ENCODE data around the gene ARFRP1. TPM values are rescaled to one million over a fixed set of nuclear protein-coding genes. Genes with fewer than 3 reads are reported as not detected.

The ARFRP1 gene
- total RNA-seq, 8 experiments from 2014 or later = 22.7 to 45.5 (median 35.1) TPM

GRCh38 chr20:63686492-63687321 lies 21.1 kb downstream of the ARFRP1 start:
- WGBS, 10 experiments = 20 to 60% (median 32%) methylated on average over 1 to 22 of the region's 45 CpGs; no CpG with 5 or more reads in 6 of the 10 experiments
- in situ Hi-C loops (cut with MboI; ENCODE audit: low pct_unique_long_range_greater_than_20kb in 2 of 9, low sequenced_read_pairs in 9 of 9, unreplicated experiment in 9 of 9) = no loop called here
- Histone ChIP-seq H3K4me3 (no peak overlapping the region), H3K4me1 (replicated peaks in 1 of 2) (peaks cover 15 to 19% of the 10 kb centered on the region in 2 donors), H3K27ac (peak overlapping the region; percentile 65 to 81)
- peak; percentile 59 to 81 (median 74) for ATAC-seq (replicated peaks in 6 of 8)

GRCh38 chr20:63686094-63686491 lies 21.7 kb downstream of the ARFRP1 start:
- H3K4me1 ChIP-seq (replicated peaks in 1 of 2) = peaks cover 15 to 19% of the 10 kb centered on the region in 2 donors
- in situ Hi-C loops (cut with MboI; ENCODE audit: low pct_unique_long_range_greater_than_20kb in 2 of 9, low sequenced_read_pairs in 9 of 9, unreplicated experiment in 9 of 9) = no loop called here
- peak overlapping the region; percentile 65 to 81 for H3K27ac ChIP-seq
- 70 to 100% (median 96%) methylated on average over 2 to 13 of the region's 24 CpGs; no CpG with 5 or more reads in 6 of the 10 experiments for WGBS, 10 experiments
- H3K4me3 ChIP-seq = no peak overlapping the region
- ATAC-seq (replicated peaks in 6 of 8) = no peak

GRCh38 chr20:63685269-63686026 lies 22.3 kb downstream of the ARFRP1 start:
- H3K4me1 ChIP-seq (replicated peaks in 1 of 2) = peaks cover 15 to 19% of the 10 kb centered on the region in 2 donors
- H3K27ac ChIP-seq = no peak overlapping the region
- H3K4me3 ChIP-seq = no peak overlapping the region
- no peak for ATAC-seq (replicated peaks in 6 of 8)
- in situ Hi-C loops (cut with MboI; ENCODE audit: low pct_unique_long_range_greater_than_20kb in 2 of 9, low sequenced_read_pairs in 9 of 9, unreplicated experiment in 9 of 9) = no loop called here
- WGBS, 10 experiments = 80 to 100% (median 92%) methylated on average over 1 to 2 of the region's 21 CpGs; no CpG with 5 or more reads in 6 of the 10 experiments

- Histone ChIP-seq H3K4me3 (no peak overlapping the region), H3K4me1 (replicated peaks in 1 of 2) (peaks cover 15 to 16% of the 10 kb centered on the region in 2 donors), H3K27ac (no peak overlapping the region)
- ATAC-seq (replicated peaks in 6 of 8) = peak in 4 of 8 experiments; percentile 7 to 63 (median 53)
- in situ Hi-C loops (cut with MboI; ENCODE audit: low pct_unique_long_range_greater_than_20kb in 2 of 9, low sequenced_read_pairs in 9 of 9, unreplicated experiment in 9 of 9) = no loop called here
- WGBS, 10 experiments = 21 to 92% (median 86%) methylated on average over 2 to 13 of the region's 22 CpGs; no CpG with 5 or more reads in 4 of the 10 experiments
Observed at GRCh38 chr20:63682384-63683139, 25.2 kb downstream of the ARFRP1 start.

- in situ Hi-C loops (cut with MboI; ENCODE audit: low pct_unique_long_range_greater_than_20kb in 2 of 9, low sequenced_read_pairs in 9 of 9, unreplicated experiment in 9 of 9) = no loop called here
- 50% methylated on average over 2 of the region's 13 CpGs; no CpG with 5 or more reads in 9 of the 10 experiments for WGBS, 10 experiments
- peak in 2 of 8 experiments; percentile 1 to 3 for ATAC-seq (replicated peaks in 6 of 8)
- peaks cover 6 to 7% of the 10 kb centered on the region in 2 donors for H3K4me1 ChIP-seq (replicated peaks in 1 of 2)
- no peak overlapping the region for H3K4me3 ChIP-seq
- H3K27ac ChIP-seq = no peak overlapping the region
Observed at GRCh38 chr20:63681609-63682142, 26.1 kb downstream of the ARFRP1 start.

- WGBS, 10 experiments = 93 to 100% methylated on average over 2 to 8 of the region's 23 CpGs; no CpG with 5 or more reads in 8 of the 10 experiments
- Histone ChIP-seq H3K27ac (no peak overlapping the region), H3K4me1 (replicated peaks in 1 of 2) (peaks cover 0 to under 1% of the 10 kb centered on the region in 2 donors), H3K4me3 (no peak overlapping the region)
- peak in 3 of 8 experiments; percentile 4 to 14 (median 11) for ATAC-seq (replicated peaks in 6 of 8)
- in situ Hi-C loops (cut with MboI; ENCODE audit: low pct_unique_long_range_greater_than_20kb in 2 of 9, low sequenced_read_pairs in 9 of 9, unreplicated experiment in 9 of 9) = no loop called here
Observed at GRCh38 chr20:63680857-63681608, 26.7 kb downstream of the ARFRP1 start.

GRCh38 chr20:63680427-63680826 lies 27.3 kb downstream of the ARFRP1 start:
- no peak overlapping the region for H3K4me3 ChIP-seq
- no CpG with 5 or more reads among the region's 13 CpGs for WGBS, 10 experiments
- peak in 2 of 8 experiments; percentile 9 to 12 for ATAC-seq (replicated peaks in 6 of 8)
- in situ Hi-C loops (cut with MboI; ENCODE audit: low pct_unique_long_range_greater_than_20kb in 2 of 9, low sequenced_read_pairs in 9 of 9, unreplicated experiment in 9 of 9) = no loop called here
- H3K27ac ChIP-seq = no peak overlapping the region
- H3K4me1 ChIP-seq (replicated peaks in 1 of 2) = no peaks in the 10 kb centered on the region

- H3K27ac ChIP-seq = peak overlapping the region in 1 of 2 donors; percentile 51
- 67 to 100% (median 89%) methylated on average over 1 to 9 of the region's 19 CpGs; no CpG with 5 or more reads in 4 of the 10 experiments for WGBS, 10 experiments
Observed at GRCh38 chr20:63679799-63680305, 27.9 kb downstream of the ARFRP1 start.

GRCh38 chr20:63678667-63679465 lies 28.9 kb downstream of the ARFRP1 start:
- H3K27ac ChIP-seq = no peak overlapping the region
- in situ Hi-C loops (cut with MboI; ENCODE audit: low pct_unique_long_range_greater_than_20kb in 2 of 9, low sequenced_read_pairs in 9 of 9, unreplicated experiment in 9 of 9) = no loop called here

More at GRCh38 chr20:63679799-63680305, 27.9 kb downstream of the ARFRP1 start:
- H3K4me3 ChIP-seq = no peak overlapping the region
- no peaks in the 10 kb centered on the region for H3K4me1 ChIP-seq (replicated peaks in 1 of 2)
- in situ Hi-C loops (cut with MboI; ENCODE audit: low pct_unique_long_range_greater_than_20kb in 2 of 9, low sequenced_read_pairs in 9 of 9, unreplicated experiment in 9 of 9) = no loop called here
- no peak for ATAC-seq (replicated peaks in 6 of 8)

GRCh38 chr20:63678071-63678470 lies 29.7 kb downstream of the ARFRP1 start:
- ATAC-seq (replicated peaks in 6 of 8) = no peak
- in situ Hi-C loops (cut with MboI; ENCODE audit: low pct_unique_long_range_greater_than_20kb in 2 of 9, low sequenced_read_pairs in 9 of 9, unreplicated experiment in 9 of 9) = no loop called here
- Histone ChIP-seq H3K4me3 (no peak overlapping the region), H3K27ac (no peak overlapping the region), H3K4me1 (replicated peaks in 1 of 2) (no peaks in the 10 kb centered on the region)
- WGBS, 10 experiments = 7 to 100% (median 83%) methylated on average over 2 to 5 of the region's 13 CpGs; no CpG with 5 or more reads in 6 of the 10 experiments

More at GRCh38 chr20:63678667-63679465, 28.9 kb downstream of the ARFRP1 start:
- H3K4me3 ChIP-seq = no peak overlapping the region
- 93 to 100% (median 98%) methylated on average over 1 to 5 of the region's 38 CpGs; no CpG with 5 or more reads in 6 of the 10 experiments for WGBS, 10 experiments
- no peaks in the 10 kb centered on the region for H3K4me1 ChIP-seq (replicated peaks in 1 of 2)
- no peak for ATAC-seq (replicated peaks in 6 of 8)

All from motor neuron (in vitro differentiated cells).